Ovary (tissue), 9 donors: Measurements from ENCODE around the gene KRTAP5-11. TPM values are rescaled to one million over a fixed set of nuclear protein-coding genes. Genes with fewer than 3 reads are reported as not detected.
"Not testable (repeated sequence)": the region's sequence is repeated elsewhere in the genome, so short reads cannot be mapped to it uniquely, and the experiment has no call there.

Source experiments
- DNase-seq, 5 donors: peaks; one replicate each; pipeline ENCODE4 v3.0.0-alpha.2; 2019 to 2020
- H3K27ac ChIP-seq, 2 donors: fragments of 200-600 bp; one replicate each; pipeline versions ENCODE4 v1.5.1 to v1.8.0; 2019 to 2022
- H3K27me3 ChIP-seq: fragments of 200-600 bp; one replicate; pipeline ENCODE4 v1.8.0; 2022
- H3K36me3 ChIP-seq: fragments of 200-600 bp; sonication (generic); one replicate; pipeline ENCODE4 v1.5.1; 2019
- H3K4me1 ChIP-seq: one replicate; pipeline ENCODE4 v1.8.1; 2013; ENCODE audit warnings: mild to moderate bottlenecking, moderate library complexity; ENCODE audit not compliant: insufficient read depth
- H3K4me3 ChIP-seq: fragments of 200-600 bp; sonication (generic); one replicate; pipeline ENCODE4 v1.5.1; 2017
- H3K9me3 ChIP-seq, 2 donors: fragments of 200-600 bp in 1 of 2; sonication (generic) in 1 of 2; one replicate each; pipeline versions ENCODE4 v1.5.1 to v1.8.1; 2013 to 2019; ENCODE audit warnings: mild to moderate bottlenecking in 1 of 2, moderate library complexity in 1 of 2
- WGBS, 3 donors: extraction: QIAGEN DNeasy Blood & Tissue Kit in 1 of 3; methylation state at CpG; one replicate each; pipeline versions ENCODE4 v1.1.5 to v1.1.7; 2013 to 2017; 5-methylcytosine and 5-hydroxymethylcytosine counted together
- intact Hi-C, 4 donors: fragments of 100-400 bp; cut with DNase I; formaldehyde crosslinking; loops; one replicate each; pipeline versions ENCODE4 v1.11.0 to v1.15.1; 2022 to 2023
- polyA plus RNA-seq, 2 donors: library from polyadenylated mRNA; stranded (reverse); fragments of 200-250 nt in 1 of 2; fragments of 350-450 nt in 1 of 2; fragmentation: Illumina TruSeq in 1 of 2; extraction: RNeasy Lipid Tissue Mini Kit (QIAGEN cat#74804) in 1 of 2; gene quantifications; one replicate each; pipeline ENCODE4 v1.2.3, GENCODE V29; 2013 to 2014
- total RNA-seq, 7 donors: library from RNA; depleted of rRNA in 2 of 7; stranded (reverse); fragments of >200 nt in 2 of 7; fragmentation: NEBNext Ultra II Directional in 3 of 7; extraction: Animal tissue kit (Norgen Biotek cat#: 25700) in 3 of 7; gene quantifications; one replicate each; pipeline versions ENCODE4 v1.1.0 to v1.2.4, GENCODE V29; 2016 to 2023
- donor health status: DM: no; HTN: no; CAD: no; lungs with moderate emphysema.
- donor health status: DM: no; HTN: no; CAD: no.
- donor health status: Bipolar disorder and iron deficiency.
- donor health status: DM: yes; HTN: yes; CAD: no.
- donor health status: DM: no; HTN: no; CAD: no.
- donor health status: DM: yes; HTN: yes; CAD: no.

Gene KRTAP5-11
- total and polyA plus RNA-seq, 9 donors: not detected

DNA sequence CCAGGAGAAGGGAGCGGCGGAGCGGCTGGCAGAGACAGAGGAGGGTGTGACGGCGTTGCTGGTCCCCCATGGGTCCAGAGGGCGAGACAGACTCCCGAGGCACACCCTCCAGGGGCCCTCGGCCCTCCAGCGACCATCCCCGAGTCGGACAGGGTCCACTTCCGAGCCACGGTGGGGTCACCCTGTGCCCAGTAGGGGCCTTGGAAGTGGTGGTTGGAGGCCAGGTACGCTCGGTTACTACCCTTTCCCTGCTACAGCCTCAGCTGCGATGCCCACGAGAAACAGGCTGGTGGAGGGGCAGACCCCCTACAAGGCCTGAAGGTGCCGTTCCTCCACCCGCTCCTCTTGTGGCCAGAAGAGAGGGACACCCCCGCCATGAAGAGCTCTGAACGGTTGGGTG, 25.6 kb upstream of the KRTAP5-11 start:
- WGBS, 3 donors: 7 to 19% methylated on average over 9 to 16 of the region's 21 CpGs; no CpG with 5 or more reads in 1 of the 3 donors
- intact Hi-C loops, H3K27me3 ChIP-seq, H3K27ac ChIP-seq, DNase-seq, H3K36me3 ChIP-seq, H3K4me3 ChIP-seq, H3K4me1 ChIP-seq, H3K9me3 ChIP-seq: not testable (repeated sequence)

DNA sequence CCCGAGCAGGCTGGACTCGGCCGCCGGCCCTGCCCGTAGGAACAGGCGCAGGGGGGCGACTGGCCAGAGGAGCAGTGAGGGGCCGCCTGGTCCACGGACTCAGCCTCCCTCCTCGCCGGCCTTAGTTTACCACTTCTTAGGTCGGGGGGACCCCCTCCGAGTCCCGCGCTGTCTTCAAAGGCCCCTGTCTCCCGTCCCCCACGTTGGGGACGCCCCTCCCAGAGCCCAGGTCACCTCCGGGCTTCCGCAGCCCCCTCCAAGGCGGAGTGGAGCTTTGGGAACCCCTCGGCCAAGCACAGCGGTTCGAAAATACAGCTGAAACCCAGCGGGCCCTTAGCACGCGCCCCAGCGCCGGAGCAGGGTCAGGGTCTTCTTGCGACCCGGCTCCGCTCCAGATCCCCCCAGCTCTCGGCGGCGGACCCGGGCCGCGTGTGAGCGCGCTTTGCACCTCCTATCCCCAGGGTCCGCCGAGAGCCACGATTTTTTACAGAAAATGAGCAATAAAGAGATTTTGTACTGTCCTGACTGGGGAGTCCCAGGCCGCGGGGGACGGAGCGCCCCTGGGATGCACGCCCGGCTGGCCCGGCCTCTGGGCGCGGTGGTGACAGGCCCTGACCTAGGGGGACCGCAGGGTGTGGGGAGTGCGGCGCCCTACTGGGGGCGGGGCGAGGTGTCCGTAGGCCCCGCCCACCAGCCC, 25.0 kb upstream of the KRTAP5-11 start:
- intact Hi-C loops, DNase-seq, H3K9me3 ChIP-seq, H3K4me1 ChIP-seq, H3K27ac ChIP-seq, H3K27me3 ChIP-seq, H3K36me3 ChIP-seq, H3K4me3 ChIP-seq: not testable (repeated sequence)
- 1% methylated on average over 17 to 52 of the region's 59 CpGs for WGBS, 3 donors

DNA sequence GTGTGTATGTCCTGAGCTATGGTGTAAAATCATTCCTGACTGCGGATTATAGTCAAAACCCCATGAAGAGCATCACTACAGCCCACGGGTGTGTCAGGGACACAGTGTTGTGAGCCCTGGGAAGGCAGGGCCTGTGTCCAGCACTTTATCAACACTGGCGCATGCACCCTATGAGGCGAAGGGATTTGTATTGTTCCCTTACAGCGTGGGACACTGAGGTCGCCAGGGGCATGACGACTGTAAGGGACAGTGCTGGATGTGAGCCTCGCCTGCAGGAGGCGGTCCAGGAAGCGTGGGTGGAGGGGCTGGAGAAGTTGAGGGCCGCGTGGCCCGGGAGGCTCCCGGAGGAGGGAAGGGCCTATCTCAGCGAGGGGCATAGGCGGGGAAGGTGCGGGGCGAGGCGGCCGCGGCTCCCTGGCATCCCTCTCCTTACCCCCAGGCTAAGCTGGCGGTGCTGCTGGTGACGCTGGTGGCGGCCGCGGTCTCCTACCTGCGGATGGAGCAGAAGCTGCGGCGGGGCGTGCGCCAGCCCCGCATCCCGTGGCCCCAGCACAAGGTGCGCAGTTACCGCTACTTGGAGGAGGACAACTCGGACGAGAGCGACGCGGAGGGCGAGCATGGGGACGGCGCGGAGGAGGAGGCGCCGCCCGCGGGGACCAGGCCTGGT, 24.3 kb upstream of the KRTAP5-11 start:
- H3K4me3 ChIP-seq, H3K36me3 ChIP-seq, H3K27ac ChIP-seq, H3K9me3 ChIP-seq, DNase-seq, H3K27me3 ChIP-seq, intact Hi-C loops, H3K4me1 ChIP-seq: not testable (repeated sequence)
- WGBS, 3 donors: 7 to 18% (median 13%) methylated on average over 20 to 48 of the region's 48 CpGs

DNA sequence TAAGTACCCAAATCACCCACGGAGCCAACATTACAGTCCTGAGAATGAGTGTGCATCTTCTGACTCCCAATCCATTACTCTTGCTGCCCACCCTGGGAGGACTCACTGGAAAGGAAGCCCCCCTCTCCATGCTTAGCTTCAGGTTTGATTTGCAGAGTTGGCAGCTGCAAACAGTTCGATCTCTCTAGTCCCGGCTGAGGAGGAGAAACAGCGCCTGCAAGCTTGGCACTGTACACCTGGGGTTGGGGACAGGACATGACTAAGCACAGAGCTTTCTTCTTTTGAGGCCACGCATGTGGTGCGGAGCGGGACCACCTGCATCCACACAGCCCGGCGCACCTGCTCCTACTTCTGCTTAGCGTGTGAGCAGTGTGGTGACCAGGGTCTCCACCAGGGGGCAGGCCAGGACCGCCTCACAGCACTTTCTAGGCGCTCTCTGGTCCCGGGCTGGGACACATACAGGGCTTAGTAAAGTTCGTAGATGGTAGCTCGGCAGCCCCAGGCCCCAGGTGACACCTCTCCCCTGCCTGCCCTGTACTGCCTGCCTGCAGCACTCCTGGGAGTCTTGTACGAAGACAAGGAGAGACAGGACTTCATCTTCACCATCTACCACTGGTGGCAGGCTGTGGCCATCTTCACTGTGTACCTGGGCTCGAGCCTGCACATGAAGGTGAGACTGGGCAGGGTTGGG, 22.3 kb upstream of the KRTAP5-11 start:
- 17 to 20% (median 17%) methylated on average over 10 to 16 of the region's 17 CpGs for WGBS, 3 donors
- not testable (repeated sequence) for DNase-seq, H3K27me3 ChIP-seq

DNA sequence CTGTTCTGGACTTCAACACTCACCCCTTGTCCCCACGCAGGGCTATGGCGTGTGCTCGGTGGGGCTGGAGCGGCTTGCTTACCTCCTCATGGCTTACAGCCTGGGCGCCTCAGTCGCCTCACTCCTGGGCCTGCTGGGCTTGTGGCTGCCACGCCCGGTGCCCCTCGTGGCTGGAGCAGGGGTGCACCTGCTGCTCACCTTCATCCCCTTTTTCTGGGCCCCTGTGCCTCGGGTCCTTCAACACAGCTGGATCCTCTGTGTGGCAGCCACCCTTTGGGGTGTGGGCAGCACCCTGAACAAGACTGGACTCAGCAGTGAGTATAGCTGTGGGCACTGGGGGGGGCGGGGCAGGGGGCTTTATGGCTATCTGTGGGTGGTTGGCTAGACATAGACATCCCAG, 20.5 kb upstream of the KRTAP5-11 start:
- H3K9me3 ChIP-seq, H3K4me1 ChIP-seq, intact Hi-C loops, H3K4me3 ChIP-seq, DNase-seq, H3K27me3 ChIP-seq, H3K27ac ChIP-seq, H3K36me3 ChIP-seq: not testable (repeated sequence)
- 70 to 78% (median 75%) methylated on average over 10 to 11 of the region's 11 CpGs for WGBS, 3 donors

More for the DNA sequence above, 22.3 kb upstream of the KRTAP5-11 start:
- H3K36me3 ChIP-seq, intact Hi-C loops, H3K4me3 ChIP-seq, H3K9me3 ChIP-seq, H3K27ac ChIP-seq, H3K4me1 ChIP-seq: not testable (repeated sequence)

DNA sequence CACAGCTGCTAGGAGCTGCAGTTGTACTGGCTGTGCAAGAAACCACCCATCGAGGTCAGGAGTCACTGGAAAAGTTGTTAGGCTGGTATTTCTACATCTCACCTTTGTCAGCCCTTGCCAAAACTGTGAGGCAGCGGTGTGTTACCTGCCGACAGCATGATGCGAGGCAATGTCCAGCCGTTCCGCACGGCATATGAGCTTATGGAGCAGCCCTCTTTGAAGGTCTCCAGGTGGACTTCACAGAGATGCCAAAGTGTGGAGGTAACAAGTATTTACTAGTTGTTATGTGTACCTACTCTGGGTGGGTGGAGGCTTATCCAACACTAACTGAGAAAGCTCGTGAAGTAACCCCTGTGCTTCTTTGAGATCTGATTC, 6.9 kb upstream of the KRTAP5-11 start:
- H3K4me1 ChIP-seq, intact Hi-C loops, H3K9me3 ChIP-seq, H3K27ac ChIP-seq, DNase-seq, H3K4me3 ChIP-seq, H3K36me3 ChIP-seq, H3K27me3 ChIP-seq: not testable (repeated sequence)
- 67 to 79% (median 73%) methylated on average over 8 of the region's 8 CpGs for WGBS, 3 donors

DNA sequence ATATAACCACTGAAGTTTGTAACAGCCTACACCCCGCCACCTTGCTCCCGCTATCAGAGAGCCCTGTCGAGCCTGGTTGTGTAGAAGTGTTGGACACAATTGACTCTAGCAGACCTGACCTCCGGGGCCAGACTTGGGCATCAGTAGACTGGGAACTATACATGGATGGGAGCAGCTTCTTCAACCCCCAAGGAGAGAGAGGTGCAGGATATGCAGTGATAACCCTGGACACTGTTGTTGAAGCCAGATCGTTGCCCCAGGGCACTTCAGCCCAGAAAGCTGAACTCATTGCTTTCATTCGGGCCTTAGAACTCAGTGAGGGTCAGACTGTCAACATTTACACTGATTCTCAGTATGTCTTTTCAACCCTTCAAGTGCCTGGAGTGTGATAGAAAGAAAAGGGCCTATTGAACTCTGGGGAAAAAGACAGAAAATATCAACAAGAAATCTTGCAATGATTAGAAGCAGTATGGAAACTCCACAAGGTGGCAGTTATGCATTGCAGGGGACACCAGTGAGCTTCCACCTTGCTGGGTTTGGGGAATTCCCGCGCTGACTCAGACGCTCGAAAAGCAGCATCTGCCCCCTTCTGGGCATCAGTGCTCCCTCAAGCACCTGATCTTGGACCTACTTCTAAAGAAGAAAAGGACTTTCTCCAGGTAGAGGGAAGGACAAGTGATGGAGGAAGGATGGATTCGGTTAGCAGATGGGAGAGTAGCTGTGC, 6.3 kb upstream of the KRTAP5-11 start:
- whole genome bisulfite sequencing, 3 donors: 57 to 67% (median 64%) methylated on average over 11 of the region's 11 CpGs
- intact Hi-C loops, H3K36me3 ChIP-seq, H3K4me1 ChIP-seq, DNase-seq, H3K27ac ChIP-seq, H3K27me3 ChIP-seq, H3K9me3 ChIP-seq, H3K4me3 ChIP-seq: not testable (repeated sequence)

DNA sequence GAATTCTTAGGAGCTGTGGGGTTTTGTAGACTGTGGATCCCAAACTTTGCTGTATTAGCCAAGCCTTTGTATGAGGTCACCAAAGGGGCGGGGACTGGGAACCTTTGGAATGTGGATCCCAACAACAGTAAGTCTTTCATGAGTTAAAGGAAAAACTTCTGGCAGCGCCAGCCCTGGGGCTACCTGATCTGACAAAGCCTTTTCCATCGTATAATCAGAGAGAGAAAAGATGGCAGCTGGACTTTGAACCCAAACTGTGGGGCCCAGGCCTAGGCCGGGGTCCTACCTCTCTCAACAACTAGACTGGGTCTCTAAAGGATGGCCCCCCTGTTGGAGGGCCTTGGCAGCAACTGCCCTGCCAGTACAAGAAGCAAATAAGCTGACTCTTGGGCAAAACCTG, 5.6 kb upstream of the KRTAP5-11 start:
- H3K9me3 ChIP-seq, H3K36me3 ChIP-seq, DNase-seq, H3K4me3 ChIP-seq, H3K27me3 ChIP-seq, H3K27ac ChIP-seq, intact Hi-C loops, H3K4me1 ChIP-seq: not testable (repeated sequence)
- WGBS, 3 donors: 63 to 72% (median 66%) methylated on average over 4 of the region's 4 CpGs

DNA sequence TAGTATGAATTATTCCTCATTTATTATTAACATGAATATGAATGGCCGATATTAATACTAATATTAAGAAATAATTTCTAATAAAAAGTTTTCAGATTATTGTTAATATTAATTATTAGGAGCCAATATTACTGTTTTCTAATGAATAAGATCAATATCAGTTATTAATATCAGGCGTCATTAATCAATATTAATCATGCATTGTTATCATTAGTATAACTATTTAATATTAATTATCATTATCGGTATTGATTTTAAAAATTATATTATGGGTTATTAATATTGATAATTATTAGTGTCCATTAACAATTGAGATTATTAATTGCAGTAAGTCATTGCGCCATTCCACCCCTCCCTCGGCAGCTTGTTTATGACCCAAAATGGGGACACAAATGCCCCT, 3.0 kb upstream of the KRTAP5-11 start:
- intact Hi-C loops, H3K4me3 ChIP-seq, H3K36me3 ChIP-seq, H3K27ac ChIP-seq, DNase-seq, H3K9me3 ChIP-seq, H3K27me3 ChIP-seq, H3K4me1 ChIP-seq: not testable (repeated sequence)
- WGBS, 3 donors: 86 to 87% (median 86%) methylated on average over 5 of the region's 5 CpGs

DNA sequence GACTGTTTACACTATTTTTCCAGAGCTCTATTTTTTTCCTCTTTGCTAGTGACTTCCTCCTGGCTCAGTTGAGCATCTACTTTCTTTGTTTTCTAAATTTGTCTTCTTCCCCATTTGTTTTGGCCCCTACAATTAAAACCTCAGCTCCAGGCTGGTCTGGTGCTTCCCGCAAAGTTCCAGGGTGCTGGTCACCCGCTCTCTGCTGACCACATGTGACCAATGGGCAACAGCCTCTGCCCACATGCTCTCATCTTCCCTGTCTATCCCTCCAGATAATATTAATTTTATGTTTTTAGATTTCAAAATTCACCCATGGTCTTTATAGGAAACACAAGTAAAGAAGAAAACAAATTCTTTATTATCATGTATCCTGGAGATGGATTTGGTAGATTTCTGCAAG, 294 bp upstream of the KRTAP5-11 start:
- H3K36me3 ChIP-seq, intact Hi-C loops, H3K27me3 ChIP-seq, H3K27ac ChIP-seq, H3K4me3 ChIP-seq, H3K9me3 ChIP-seq, H3K4me1 ChIP-seq, DNase-seq: not testable (repeated sequence)
- WGBS, 3 donors: 82 to 87% (median 84%) methylated on average over 2 of the region's 2 CpGs
